Tibial nerve (tissue), 3 donors: ENCODE measurements around the gene WDR70.

Experiments
- POLR2A ChIP-seq, 2 donors: fragments of 450-650 bp; IDR thresholded peaks; one replicate each; pipeline ENCODE4 v1.6.1; 2017; ENCODE audit warnings: antibody characterized with exemption in 2 of 2, mild to moderate bottlenecking in 2 of 2, moderate library complexity in 2 of 2
- TF ChIP-seq, protein P1 (sequence below), 5 experiments: fragments of 200-600 bp in 3 of 5; fragments of 450-650 bp in 2 of 5; sonication (generic) in 3 of 5; IDR thresholded peaks; one replicate each; pipeline ENCODE4 v1.5.1; 2016 to 2019; ENCODE audit warnings: antibody characterized with exemption in 5 of 5, mild to moderate bottlenecking in 3 of 5, moderate library complexity in 2 of 5

- TF ChIP-seq, protein P1, sequence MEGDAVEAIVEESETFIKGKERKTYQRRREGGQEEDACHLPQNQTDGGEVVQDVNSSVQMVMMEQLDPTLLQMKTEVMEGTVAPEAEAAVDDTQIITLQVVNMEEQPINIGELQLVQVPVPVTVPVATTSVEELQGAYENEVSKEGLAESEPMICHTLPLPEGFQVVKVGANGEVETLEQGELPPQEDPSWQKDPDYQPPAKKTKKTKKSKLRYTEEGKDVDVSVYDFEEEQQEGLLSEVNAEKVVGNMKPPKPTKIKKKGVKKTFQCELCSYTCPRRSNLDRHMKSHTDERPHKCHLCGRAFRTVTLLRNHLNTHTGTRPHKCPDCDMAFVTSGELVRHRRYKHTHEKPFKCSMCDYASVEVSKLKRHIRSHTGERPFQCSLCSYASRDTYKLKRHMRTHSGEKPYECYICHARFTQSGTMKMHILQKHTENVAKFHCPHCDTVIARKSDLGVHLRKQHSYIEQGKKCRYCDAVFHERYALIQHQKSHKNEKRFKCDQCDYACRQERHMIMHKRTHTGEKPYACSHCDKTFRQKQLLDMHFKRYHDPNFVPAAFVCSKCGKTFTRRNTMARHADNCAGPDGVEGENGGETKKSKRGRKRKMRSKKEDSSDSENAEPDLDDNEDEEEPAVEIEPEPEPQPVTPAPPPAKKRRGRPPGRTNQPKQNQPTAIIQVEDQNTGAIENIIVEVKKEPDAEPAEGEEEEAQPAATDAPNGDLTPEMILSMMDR (IDR thresholded peaks at IDR 0.05) = no peak
- no peak for TF ChIP-seq POLR2A (IDR thresholded peaks at IDR 0.05)
Observed at GRCh38 chr5:37619353-37619752, 240.2 kb downstream of the WDR70 start.
